ENCODE results near the gene IRF7.

IRF7 gene

GRCh38 chr11:586376-587316 lies 29.1 kb downstream of the IRF7 start:
- Histone ChIP-seq H3K27me3 (ENCODE audit: control insufficient read depth, insufficient read depth, low read length) (no peaks in the 10 kb centered on the region), H3K4me3 (ENCODE audit: low read length) (no peak overlapping the region), H3K4me1 (ENCODE audit: control insufficient read depth, insufficient read depth, low read length) (peaks cover 13% of the 10 kb centered on the region), H3K36me3 (ENCODE audit: insufficient read depth, low read length) (peaks cover 54% of the 10 kb centered on the region), H3K9me3 (replicated peaks; ENCODE audit: low read length) (no peaks in the 10 kb centered on the region), H3K9ac (ENCODE audit: low read depth, low read length) (no peak overlapping the region), H3K4me2 (ENCODE audit: low read length) (no peak overlapping the region)

- no peak overlapping the region for H3K4me2 ChIP-seq (ENCODE audit: low read length)
- H3K27me3 ChIP-seq (ENCODE audit: control insufficient read depth, insufficient read depth, low read length) = no peaks in the 10 kb centered on the region
- H3K9me3 ChIP-seq (replicated peaks; ENCODE audit: low read length) = no peaks in the 10 kb centered on the region
- H3K9ac ChIP-seq (ENCODE audit: low read depth, low read length) = no peak overlapping the region
- peaks cover 34% of the 10 kb centered on the region for H3K36me3 ChIP-seq (ENCODE audit: insufficient read depth, low read length)
- no peak overlapping the region for H3K4me3 ChIP-seq (ENCODE audit: low read length)
- peaks cover 21% of the 10 kb centered on the region for H3K4me1 ChIP-seq (ENCODE audit: control insufficient read depth, insufficient read depth, low read length)
Measured at GRCh38 chr11:584287-584686, 31.5 kb downstream of the IRF7 start.

GRCh38 chr11:581752-582151 lies 34.0 kb downstream of the IRF7 start:
- Histone ChIP-seq H3K4me1 (ENCODE audit: control insufficient read depth, insufficient read depth, low read length) (peaks cover 26% of the 10 kb centered on the region), H3K36me3 (ENCODE audit: insufficient read depth, low read length) (peaks cover 15% of the 10 kb centered on the region), H3K9ac (ENCODE audit: low read depth, low read length) (no peak overlapping the region), H3K4me2 (ENCODE audit: low read length) (no peak overlapping the region), H3K27me3 (ENCODE audit: control insufficient read depth, insufficient read depth, low read length) (no peaks in the 10 kb centered on the region), H3K9me3 (replicated peaks; ENCODE audit: low read length) (no peaks in the 10 kb centered on the region), H3K4me3 (ENCODE audit: low read length) (no peak overlapping the region)

GRCh38 chr11:581342-581741 lies 34.4 kb downstream of the IRF7 start:
- Histone ChIP-seq H3K27me3 (ENCODE audit: control insufficient read depth, insufficient read depth, low read length) (no peaks in the 10 kb centered on the region), H3K4me2 (ENCODE audit: low read length) (no peak overlapping the region), H3K9me3 (replicated peaks; ENCODE audit: low read length) (no peaks in the 10 kb centered on the region), H3K4me3 (ENCODE audit: low read length) (no peak overlapping the region), H3K36me3 (ENCODE audit: insufficient read depth, low read length) (peaks cover 12% of the 10 kb centered on the region), H3K4me1 (ENCODE audit: control insufficient read depth, insufficient read depth, low read length) (peaks cover 26% of the 10 kb centered on the region), H3K9ac (ENCODE audit: low read depth, low read length) (no peak overlapping the region)

GRCh38 chr11:579830-580601 lies 35.7 kb downstream of the IRF7 start:
- Histone ChIP-seq H3K9ac (ENCODE audit: low read depth, low read length) (no peak overlapping the region), H3K36me3 (ENCODE audit: insufficient read depth, low read length) (peaks cover 10% of the 10 kb centered on the region), H3K9me3 (replicated peaks; ENCODE audit: low read length) (no peaks in the 10 kb centered on the region), H3K4me1 (ENCODE audit: control insufficient read depth, insufficient read depth, low read length) (peaks cover 31% of the 10 kb centered on the region), H3K4me3 (ENCODE audit: low read length) (no peak overlapping the region), H3K27me3 (ENCODE audit: control insufficient read depth, insufficient read depth, low read length) (no peaks in the 10 kb centered on the region), H3K4me2 (ENCODE audit: low read length) (peak overlapping the region; percentile 32)

GRCh38 chr11:578276-579035 lies 37.3 kb downstream of the IRF7 start:
- H3K9me3 ChIP-seq (replicated peaks; ENCODE audit: low read length) = no peaks in the 10 kb centered on the region
- peak overlapping the region; percentile 89 for H3K4me2 ChIP-seq (ENCODE audit: low read length)
- H3K27me3 ChIP-seq (ENCODE audit: control insufficient read depth, insufficient read depth, low read length) = no peaks in the 10 kb centered on the region
- peak overlapping the region; percentile 90 for H3K4me3 ChIP-seq (ENCODE audit: low read length)
- peaks cover 2% of the 10 kb centered on the region for H3K36me3 ChIP-seq (ENCODE audit: insufficient read depth, low read length)
- peaks cover 34% of the 10 kb centered on the region for H3K4me1 ChIP-seq (ENCODE audit: control insufficient read depth, insufficient read depth, low read length)
- peak overlapping the region; percentile 98 for H3K9ac ChIP-seq (ENCODE audit: low read depth, low read length)

- H3K27me3 ChIP-seq (ENCODE audit: control insufficient read depth, insufficient read depth, low read length) = no peaks in the 10 kb centered on the region
- H3K36me3 ChIP-seq (ENCODE audit: insufficient read depth, low read length) = no peaks in the 10 kb centered on the region
- H3K4me1 ChIP-seq (ENCODE audit: control insufficient read depth, insufficient read depth, low read length) = peaks cover 34% of the 10 kb centered on the region
- H3K4me3 ChIP-seq (ENCODE audit: low read length) = peak overlapping the region; percentile 90
- H3K9ac ChIP-seq (ENCODE audit: low read depth, low read length) = peak overlapping the region; percentile 98
- no peaks in the 10 kb centered on the region for H3K9me3 ChIP-seq (replicated peaks; ENCODE audit: low read length)
- H3K4me2 ChIP-seq (ENCODE audit: low read length) = peak overlapping the region; percentile 89
Measured at GRCh38 chr11:577611-577894, 38.2 kb downstream of the IRF7 start.

- Histone ChIP-seq H3K4me3 (ENCODE audit: low read length) (peak overlapping the region; percentile 90), H3K9me3 (replicated peaks; ENCODE audit: low read length) (no peaks in the 10 kb centered on the region), H3K4me1 (ENCODE audit: control insufficient read depth, insufficient read depth, low read length) (peaks cover 34% of the 10 kb centered on the region), H3K9ac (ENCODE audit: low read depth, low read length) (peak overlapping the region; percentile 98), H3K36me3 (ENCODE audit: insufficient read depth, low read length) (no peaks in the 10 kb centered on the region), H3K4me2 (ENCODE audit: low read length) (peak overlapping the region; percentile 89), H3K27me3 (ENCODE audit: control insufficient read depth, insufficient read depth, low read length) (no peaks in the 10 kb centered on the region)
Measured at GRCh38 chr11:576811-577610, 38.7 kb downstream of the IRF7 start.

GRCh38 chr11:575996-576768 lies 39.6 kb downstream of the IRF7 start, which contains the start of gene PHRF1:
TSS of gene PHRF1 (plus strand) at chr11:576470. CDS start at chr11:581513, 5,043 bp downstream.
- peak within 1 kb of the TSS; percentile 90 for H3K4me3 ChIP-seq (ENCODE audit: low read length)
- no peaks in the 10 kb centered on the region for H3K36me3 ChIP-seq (ENCODE audit: insufficient read depth, low read length)
- H3K4me1 ChIP-seq (ENCODE audit: control insufficient read depth, insufficient read depth, low read length) = peaks cover 34% of the 10 kb centered on the region
- H3K9ac ChIP-seq (ENCODE audit: low read depth, low read length) = peak within 1 kb of the TSS; percentile 98
- H3K4me2 ChIP-seq (ENCODE audit: low read length) = peak within 1 kb of the TSS; percentile 97
- no peaks in the 10 kb centered on the region for H3K9me3 ChIP-seq (replicated peaks; ENCODE audit: low read length)
- H3K27me3 ChIP-seq (ENCODE audit: control insufficient read depth, insufficient read depth, low read length) = no peaks in the 10 kb centered on the region

GRCh38 chr11:575313-575995 lies 40.3 kb downstream of the IRF7 start:
- Histone ChIP-seq H3K4me2 (ENCODE audit: low read length) (peak overlapping the region; percentile 97), H3K4me3 (ENCODE audit: low read length) (peak overlapping the region; percentile 79), H3K27me3 (ENCODE audit: control insufficient read depth, insufficient read depth, low read length) (no peaks in the 10 kb centered on the region), H3K9ac (ENCODE audit: low read depth, low read length) (peak overlapping the region; percentile 72), H3K9me3 (replicated peaks; ENCODE audit: low read length) (no peaks in the 10 kb centered on the region), H3K4me1 (ENCODE audit: control insufficient read depth, insufficient read depth, low read length) (peaks cover 34% of the 10 kb centered on the region), H3K36me3 (ENCODE audit: insufficient read depth, low read length) (no peaks in the 10 kb centered on the region)

All from skeletal muscle satellite cell (primary cell).